ENCODE results near the gene BMP3. TPM values are rescaled to one million over a fixed set of nuclear protein-coding genes. Genes with fewer than 3 reads are reported as not detected.

BMP3 gene
- total RNA-seq, 1 experiment from 2014 or later = not detected

- no peaks in the 10 kb centered on the region for H3K4me1 Mint-ChIP-seq (ENCODE audit: low read depth, unreplicated experiment)
- H3K27me3 Mint-ChIP-seq (ENCODE audit: insufficient read depth, unreplicated experiment) = peaks cover 8% of the 10 kb centered on the region
- H3K27me3 ChIP-seq (replicated peaks; ENCODE audit: control insufficient read depth, insufficient read depth, low read length) = no peaks in the 10 kb centered on the region
- H3K27ac Mint-ChIP-seq (ENCODE audit: unreplicated experiment) = no peak overlapping the region
- BruUV-seq (replicated peaks) = no TSS peak
- CTCF ChIA-PET = no interaction called here
- DNase-seq = no peak
- POLR2A ChIA-PET = no interaction called here
- no peak for TF ChIP-seq CTCF (IDR thresholded peaks at IDR 0.05; ENCODE audit: insufficient read depth in 1 of 2, low read depth in 1 of 2, low read length in 1 of 2, severe bottlenecking in 1 of 2, unreplicated experiment in 1 of 2)
- no peak overlapping the region for H3K4me3 ChIP-seq (ENCODE audit: low read depth, low read length)
- no peak overlapping the region for H3K4me3 Mint-ChIP-seq (ENCODE audit: unreplicated experiment)
- H3K4me1 ChIP-seq = no peaks in the 10 kb centered on the region
- intact Hi-C loops (cut with micrococcal nuclease; ENCODE audit: unreplicated experiment) = loop anchor here (10.0 kb wide), 1 partner anchor 1144 kb away; no protein-coding TSS in a partner anchor
- H3K9me3 ChIP-seq = no peaks in the 10 kb centered on the region
- no peaks in the 10 kb centered on the region for H3K36me3 ChIP-seq (ENCODE audit: control insufficient read depth, insufficient read depth, low read length)
- H3K36me3 Mint-ChIP-seq (ENCODE audit: insufficient read depth, unreplicated experiment) = no peaks in the 10 kb centered on the region
- no peaks in the 10 kb centered on the region for H3K9me3 Mint-ChIP-seq (ENCODE audit: unreplicated experiment)
Observed at GRCh38 chr4:81058621-81059020, 28.1 kb downstream of the BMP3 start.

GRCh38 chr4:81060587-81061343, 30.3 kb downstream of the BMP3 start:
- intact Hi-C loops (cut with micrococcal nuclease; ENCODE audit: unreplicated experiment) = no loop called here
- H3K9me3 Mint-ChIP-seq (ENCODE audit: unreplicated experiment) = no peaks in the 10 kb centered on the region
- H3K27me3 Mint-ChIP-seq (ENCODE audit: insufficient read depth, unreplicated experiment) = no peaks in the 10 kb centered on the region
- Histone ChIP-seq H3K36me3 (ENCODE audit: control insufficient read depth, insufficient read depth, low read length) (no peaks in the 10 kb centered on the region), H3K4me1 (no peaks in the 10 kb centered on the region), H3K4me3 (ENCODE audit: low read depth, low read length) (no peak overlapping the region), H3K27me3 (replicated peaks; ENCODE audit: control insufficient read depth, insufficient read depth, low read length) (no peaks in the 10 kb centered on the region), H3K9me3 (no peaks in the 10 kb centered on the region)
- no peak for TF ChIP-seq CTCF (IDR thresholded peaks at IDR 0.05; ENCODE audit: insufficient read depth in 1 of 2, low read depth in 1 of 2, low read length in 1 of 2, severe bottlenecking in 1 of 2, unreplicated experiment in 1 of 2)
- no peaks in the 10 kb centered on the region for H3K4me1 Mint-ChIP-seq (ENCODE audit: low read depth, unreplicated experiment)
- CTCF ChIA-PET = no interaction called here
- no peaks in the 10 kb centered on the region for H3K36me3 Mint-ChIP-seq (ENCODE audit: insufficient read depth, unreplicated experiment)
- POLR2A ChIA-PET = no interaction called here
- H3K4me3 Mint-ChIP-seq (ENCODE audit: unreplicated experiment) = no peak overlapping the region
- H3K27ac Mint-ChIP-seq (ENCODE audit: unreplicated experiment) = no peak overlapping the region
- DNase-seq = no peak
- no TSS peak for BruUV-seq (replicated peaks)

- ChIA-PET CTCF (no interaction called here), POLR2A (no interaction called here)
- Mint-ChIP-seq H3K27me3 (ENCODE audit: insufficient read depth, unreplicated experiment) (no peaks in the 10 kb centered on the region), H3K9me3 (ENCODE audit: unreplicated experiment) (no peaks in the 10 kb centered on the region), H3K27ac (ENCODE audit: unreplicated experiment) (no peak overlapping the region), H3K4me1 (ENCODE audit: low read depth, unreplicated experiment) (no peaks in the 10 kb centered on the region), H3K4me3 (ENCODE audit: unreplicated experiment) (no peak overlapping the region), H3K36me3 (ENCODE audit: insufficient read depth, unreplicated experiment) (no peaks in the 10 kb centered on the region)
- BruUV-seq (replicated peaks) = no TSS peak
- H3K9me3 ChIP-seq = no peaks in the 10 kb centered on the region
- no peak for TF ChIP-seq CTCF (IDR thresholded peaks at IDR 0.05; ENCODE audit: insufficient read depth in 1 of 2, low read depth in 1 of 2, low read length in 1 of 2, severe bottlenecking in 1 of 2, unreplicated experiment in 1 of 2)
- intact Hi-C loops (cut with micrococcal nuclease; ENCODE audit: unreplicated experiment) = no loop called here
- H3K4me1 ChIP-seq = no peaks in the 10 kb centered on the region
- no peaks in the 10 kb centered on the region for H3K36me3 ChIP-seq (ENCODE audit: control insufficient read depth, insufficient read depth, low read length)
- DNase-seq = no peak
- no peaks in the 10 kb centered on the region for H3K27me3 ChIP-seq (replicated peaks; ENCODE audit: control insufficient read depth, insufficient read depth, low read length)
- H3K4me3 ChIP-seq (ENCODE audit: low read depth, low read length) = no peak overlapping the region
Observed at GRCh38 chr4:81061344-81061730, 30.8 kb downstream of the BMP3 start.
